Subcutaneous adipose tissue (tissue), 4 donors: ENCODE results near the gene BIRC6. TPM values are rescaled to one million over a fixed set of nuclear protein-coding genes. Genes with fewer than 3 reads are reported as not detected.

ENCODE experiments used
- CTCF ChIP-seq: fragments of 450-650 bp; IDR thresholded peaks from one replicate; pipeline ENCODE4 v1.5.1; 2016; ENCODE audit warnings: low read depth, mild to moderate bottlenecking, control low read depth, antibody characterized with exemption, moderate library complexity
- total RNA-seq, 4 donors: library from RNA; depleted of rRNA; stranded (reverse); fragments of >200 nt; gene quantifications; one replicate each; pipeline ENCODE4 v1.1.0, GENCODE V29; 2016

The BIRC6 gene
- total RNA-seq, 4 donors from 2014 or later: 120 to 147 (median 143) TPM

GRCh38 chr2:32399221-32399620 is 42.4 kb downstream of the BIRC6 start:
- no peak for TF ChIP-seq CTCF

- TF ChIP-seq CTCF: no peak
Observed at GRCh38 chr2:32402091-32402490, 45.3 kb downstream of the BIRC6 start.

GRCh38 chr2:32403782-32404181 is 47.0 kb downstream of the BIRC6 start:
- TF ChIP-seq CTCF: no peak

- TF ChIP-seq CTCF: no peak
Observed at GRCh38 chr2:32404691-32405090, 47.9 kb downstream of the BIRC6 start.

- no peak for TF ChIP-seq CTCF
Observed at GRCh38 chr2:32416519-32416918, 59.7 kb downstream of the BIRC6 start.

- TF ChIP-seq CTCF: no peak
Observed at GRCh38 chr2:32417659-32418058, 60.8 kb downstream of the BIRC6 start.

- no peak for TF ChIP-seq CTCF
Observed at GRCh38 chr2:32418778-32419177, 62.0 kb downstream of the BIRC6 start.
